ENCODE results near the gene IFNGR2. TPM values are rescaled to one million over a fixed set of nuclear protein-coding genes. Genes with fewer than 3 reads are reported as not detected.

Gene IFNGR2
- total and polyA plus RNA-seq, 8 donors: 67.9 to 116 (median 73.8) TPM

DNA sequence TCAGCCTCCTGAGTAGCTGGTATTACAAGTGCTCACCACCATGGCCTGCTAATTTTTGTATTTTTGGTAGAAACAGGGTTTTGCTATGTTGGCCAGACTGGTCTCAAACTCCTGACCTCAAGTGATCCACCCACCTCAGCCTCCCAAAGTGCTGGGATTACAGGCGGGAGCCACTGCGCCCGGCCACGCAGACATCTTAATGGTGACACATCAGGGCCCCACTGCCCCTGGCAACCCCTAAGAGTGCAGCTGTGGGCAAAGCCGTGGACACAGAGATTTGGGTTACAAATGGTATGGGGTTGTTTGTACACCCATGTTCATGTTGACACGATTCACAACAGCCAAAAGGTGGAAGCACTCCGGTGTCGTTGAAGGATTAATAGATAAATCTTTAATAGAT is 29.8 kb downstream of the IFNGR2 start:
- Histone ChIP-seq H3K27ac (peak overlapping the region; percentile 33 to 83), H3K4me1 (peaks cover 14 to 66% of the 10 kb centered on the region in 2 donors), H3K36me3 (peaks cover 0 to 100% of the 10 kb centered on the region in 2 donors), H3K9me3 (no peaks in the 10 kb centered on the region), H3K27me3 (no peaks in the 10 kb centered on the region), H3K4me3 (no peak overlapping the region)
- DNase-seq: no peak
- ATAC-seq: no peak
- intact Hi-C loops (cut with DNase I): no loop called here
- TF ChIP-seq, protein P1, sequence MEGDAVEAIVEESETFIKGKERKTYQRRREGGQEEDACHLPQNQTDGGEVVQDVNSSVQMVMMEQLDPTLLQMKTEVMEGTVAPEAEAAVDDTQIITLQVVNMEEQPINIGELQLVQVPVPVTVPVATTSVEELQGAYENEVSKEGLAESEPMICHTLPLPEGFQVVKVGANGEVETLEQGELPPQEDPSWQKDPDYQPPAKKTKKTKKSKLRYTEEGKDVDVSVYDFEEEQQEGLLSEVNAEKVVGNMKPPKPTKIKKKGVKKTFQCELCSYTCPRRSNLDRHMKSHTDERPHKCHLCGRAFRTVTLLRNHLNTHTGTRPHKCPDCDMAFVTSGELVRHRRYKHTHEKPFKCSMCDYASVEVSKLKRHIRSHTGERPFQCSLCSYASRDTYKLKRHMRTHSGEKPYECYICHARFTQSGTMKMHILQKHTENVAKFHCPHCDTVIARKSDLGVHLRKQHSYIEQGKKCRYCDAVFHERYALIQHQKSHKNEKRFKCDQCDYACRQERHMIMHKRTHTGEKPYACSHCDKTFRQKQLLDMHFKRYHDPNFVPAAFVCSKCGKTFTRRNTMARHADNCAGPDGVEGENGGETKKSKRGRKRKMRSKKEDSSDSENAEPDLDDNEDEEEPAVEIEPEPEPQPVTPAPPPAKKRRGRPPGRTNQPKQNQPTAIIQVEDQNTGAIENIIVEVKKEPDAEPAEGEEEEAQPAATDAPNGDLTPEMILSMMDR (IDR thresholded peaks at IDR 0.05): no peak

DNA sequence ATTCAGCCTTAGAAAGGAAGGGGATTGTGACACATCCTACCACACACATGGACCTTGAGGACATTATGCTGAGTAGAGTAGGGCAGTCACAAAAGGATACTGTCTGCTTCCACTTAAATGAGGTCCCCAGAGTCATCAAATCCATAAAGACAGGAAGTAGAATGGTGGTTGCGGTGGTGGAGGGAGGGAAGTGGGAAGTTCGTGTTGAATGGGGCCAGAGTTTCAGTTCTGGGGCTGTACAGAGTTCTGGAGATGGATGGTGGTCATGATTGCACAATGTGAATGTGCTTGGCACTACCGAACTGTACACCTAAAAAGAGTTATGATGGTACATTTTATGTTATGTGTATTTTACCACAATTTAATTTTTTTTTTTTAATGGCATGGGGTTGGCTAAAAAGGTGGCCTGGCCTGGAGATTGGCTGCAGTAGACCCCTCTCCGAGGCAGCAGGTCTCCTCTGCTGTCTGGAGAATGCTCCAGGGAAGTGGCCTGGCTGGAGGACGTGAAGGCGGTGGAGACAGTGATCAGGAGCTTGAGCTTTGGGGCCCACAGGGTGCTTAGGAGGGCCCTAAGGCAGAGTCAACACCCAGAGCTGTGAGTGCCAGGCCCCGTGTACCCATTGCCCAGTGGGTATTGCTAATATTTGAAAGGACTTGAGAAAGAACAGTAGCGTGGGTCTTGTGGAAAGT is 30.4 kb downstream of the IFNGR2 start:
- Histone ChIP-seq H3K27ac (peak overlapping the region; percentile 78 to 83), H3K27me3 (no peaks in the 10 kb centered on the region), H3K4me1 (peaks cover 14 to 66% of the 10 kb centered on the region in 2 donors), H3K36me3 (peaks cover 0 to 100% of the 10 kb centered on the region in 2 donors), H3K9me3 (no peaks in the 10 kb centered on the region), H3K4me3 (no peak overlapping the region)
- ATAC-seq (peak; percentile 16), DNase-seq (no peak)
- TF ChIP-seq, protein P1 (IDR thresholded peaks at IDR 0.05): no peak
- intact Hi-C loops (cut with DNase I): no loop called here

DNA sequence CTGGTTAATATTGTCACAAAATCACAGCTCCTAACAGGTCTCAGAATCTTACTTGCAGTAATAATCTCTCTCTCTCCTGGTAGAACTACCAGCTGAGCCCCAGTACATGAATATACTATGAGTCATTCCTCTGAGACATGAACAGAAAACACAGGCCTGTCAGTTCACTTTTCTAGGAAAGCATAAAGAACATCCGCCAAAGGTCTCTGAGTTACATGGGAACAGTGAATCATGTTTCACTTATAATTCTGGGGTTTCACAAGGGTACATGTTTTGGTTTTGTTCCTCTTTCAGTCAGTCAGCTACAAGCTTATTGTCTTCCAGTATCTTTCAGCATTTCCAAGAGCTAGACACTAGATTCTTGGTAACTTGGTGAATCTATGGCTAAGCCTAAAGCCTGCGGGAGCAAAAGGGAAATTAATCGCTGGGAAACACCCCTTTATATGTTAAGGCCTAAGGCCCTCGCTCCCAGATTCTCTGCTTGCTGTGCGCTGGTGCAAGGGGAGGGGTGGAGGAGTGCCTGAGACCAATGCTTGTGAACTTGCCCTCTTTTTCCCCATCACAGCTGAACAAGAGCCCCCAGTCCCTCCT is 31.7 kb downstream of the IFNGR2 start:
- Histone ChIP-seq H3K36me3 (peaks cover 0 to 97% of the 10 kb centered on the region in 2 donors), H3K27ac (peak overlapping the region; percentile 78 to 83), H3K4me3 (no peak overlapping the region), H3K4me1 (peaks cover 14 to 54% of the 10 kb centered on the region in 2 donors), H3K27me3 (no peaks in the 10 kb centered on the region), H3K9me3 (no peaks in the 10 kb centered on the region)
- intact Hi-C loops (cut with DNase I): no loop called here
- DNase-seq (no peak), ATAC-seq (peak; percentile 86)
- TF ChIP-seq, protein P1 (IDR thresholded peaks at IDR 0.05): no peak

DNA sequence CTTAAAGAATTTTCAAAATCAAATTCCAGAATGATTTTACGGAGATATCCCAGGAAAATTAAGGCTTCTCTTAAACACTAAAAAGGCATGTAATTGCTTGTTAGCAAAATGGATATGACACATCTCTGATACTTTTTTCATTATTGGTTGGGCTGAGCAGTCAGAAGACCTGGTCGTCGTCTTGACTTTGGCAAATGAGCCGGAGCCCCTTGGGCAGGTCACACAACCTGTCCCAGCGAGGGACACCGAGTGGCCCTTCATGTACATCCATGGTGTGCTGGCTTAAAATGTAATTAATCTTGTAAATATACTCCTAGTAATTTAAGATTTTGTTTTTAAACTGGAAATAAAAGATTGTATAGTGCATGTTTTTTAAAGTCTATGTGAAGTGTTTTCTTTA is 33.9 kb downstream of the IFNGR2 start:
- intact Hi-C loops (cut with DNase I): no loop called here
- peaks cover 21 to 48% of the 10 kb centered on the region in 2 donors for H3K4me1 ChIP-seq
- no peak for DNase-seq
- H3K27ac ChIP-seq: peak overlapping the region in 1 of 2 donors; percentile 18
- no peaks in the 10 kb centered on the region for H3K27me3 ChIP-seq
- no peak overlapping the region for H3K4me3 ChIP-seq
- TF ChIP-seq, protein P1 (IDR thresholded peaks at IDR 0.05): no peak
- ATAC-seq: no peak
- H3K36me3 ChIP-seq: peaks cover 0 to 74% of the 10 kb centered on the region in 2 donors
- H3K9me3 ChIP-seq: no peaks in the 10 kb centered on the region

All from left lung (tissue), 10 donors.